Activated CD4-positive, alpha-beta T cell treated with anti-CD3 and anti-CD28 coated beads, Interleukin-2, amount 50 U/mL, for 4 hours (primary cell): ENCODE results near the gene BABAM2.

ENCODE experiments used
- DNase-seq, 2 experiments: peaks; one replicate each; pipeline ENCODE4 v3.0.0-alpha.2; 2020

Gene BABAM2

DNA sequence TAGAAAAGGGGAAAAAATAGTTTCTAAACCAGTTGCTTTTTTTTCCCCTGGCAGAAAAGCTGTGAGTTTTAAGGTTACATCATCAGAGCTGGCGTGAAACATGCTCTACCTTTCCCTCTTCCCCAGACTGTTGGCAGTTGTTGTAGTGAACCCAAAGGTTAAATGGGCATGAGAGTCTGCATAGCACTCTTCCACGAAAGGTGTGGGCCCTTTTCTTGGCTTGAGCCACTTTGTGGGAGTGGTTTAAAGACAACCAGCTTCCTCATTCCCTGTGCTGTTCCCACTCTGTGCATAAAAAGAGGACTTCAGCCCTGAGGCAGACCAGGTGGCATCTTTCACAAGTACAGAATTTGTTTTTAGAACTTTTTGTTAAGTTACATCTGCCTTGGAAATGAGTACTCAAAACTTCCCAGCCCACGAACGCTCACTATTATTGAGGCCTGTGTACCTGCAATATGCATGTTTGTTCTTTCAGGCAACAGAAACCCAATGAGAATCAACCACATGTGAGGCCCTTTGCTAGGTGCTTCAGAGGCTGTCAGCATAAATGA is 243.8 kb downstream of the BABAM2 start:
- no peak for DNase-seq

GRCh38 chr2:28134857-28135256 is 244.3 kb downstream of the BABAM2 start:
- DNase-seq: no peak

DNA sequence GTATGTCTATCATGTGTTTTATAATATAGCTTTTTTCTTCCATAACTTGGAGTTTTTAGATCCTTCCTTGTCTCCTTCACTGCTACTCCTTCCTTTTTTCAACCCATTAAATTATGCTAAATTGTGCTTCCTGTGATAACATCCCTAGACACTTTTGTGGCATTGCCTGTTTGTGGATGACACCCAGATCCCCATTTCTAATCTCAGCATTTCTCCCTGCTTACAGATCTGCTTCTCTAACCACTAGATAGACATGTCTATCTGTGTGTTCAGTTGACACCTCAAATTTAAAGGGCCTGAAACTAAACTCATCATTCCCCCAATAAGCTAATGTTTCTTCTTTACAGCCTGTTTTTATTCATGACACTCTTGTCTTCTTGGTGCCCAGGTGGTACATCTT is 244.8 kb downstream of the BABAM2 start:
- no peak for DNase-seq

DNA sequence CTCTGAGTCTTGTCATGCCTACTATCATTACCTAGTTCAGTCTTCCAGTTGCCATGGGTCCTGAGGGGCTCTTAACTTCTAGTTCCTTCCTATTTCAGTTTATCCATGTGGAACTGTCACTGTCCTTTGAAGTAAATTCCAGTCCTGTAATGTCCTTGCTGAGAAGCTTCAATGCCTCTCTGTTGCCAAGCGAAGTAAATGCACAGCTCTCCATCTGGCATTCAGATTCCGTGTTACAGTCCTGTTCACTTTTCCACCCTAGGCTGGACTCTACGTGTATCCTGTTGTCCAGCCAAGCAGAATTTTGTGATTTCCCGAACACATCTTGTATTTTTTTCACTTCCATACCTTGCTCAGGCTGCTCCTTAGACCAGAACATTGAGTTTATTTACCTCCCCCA is 245.3 kb downstream of the BABAM2 start:
- DNase-seq: no peak

DNA sequence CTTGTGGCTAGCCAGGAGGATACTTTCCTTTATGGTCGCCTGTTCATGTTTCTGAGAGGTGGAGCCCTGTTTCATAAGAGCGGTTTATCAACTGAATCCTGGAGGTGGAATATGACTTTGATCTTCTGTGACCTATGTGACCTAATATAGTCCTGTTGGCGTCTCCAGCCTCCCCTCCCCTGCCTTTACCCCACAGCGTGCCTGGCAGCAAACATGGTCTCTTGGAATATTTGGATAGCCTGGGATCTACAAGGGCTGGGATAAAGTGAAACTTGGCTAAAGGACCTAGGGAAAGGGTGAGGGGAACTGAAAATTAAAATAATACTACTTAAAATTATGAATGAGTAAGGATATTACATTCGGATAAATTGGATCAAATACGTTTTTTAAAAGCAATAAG is 246.0 kb downstream of the BABAM2 start:
- DNase-seq: no peak

GRCh38 chr2:28137221-28137620 is 246.7 kb downstream of the BABAM2 start:
- DNase-seq: no peak

DNA sequence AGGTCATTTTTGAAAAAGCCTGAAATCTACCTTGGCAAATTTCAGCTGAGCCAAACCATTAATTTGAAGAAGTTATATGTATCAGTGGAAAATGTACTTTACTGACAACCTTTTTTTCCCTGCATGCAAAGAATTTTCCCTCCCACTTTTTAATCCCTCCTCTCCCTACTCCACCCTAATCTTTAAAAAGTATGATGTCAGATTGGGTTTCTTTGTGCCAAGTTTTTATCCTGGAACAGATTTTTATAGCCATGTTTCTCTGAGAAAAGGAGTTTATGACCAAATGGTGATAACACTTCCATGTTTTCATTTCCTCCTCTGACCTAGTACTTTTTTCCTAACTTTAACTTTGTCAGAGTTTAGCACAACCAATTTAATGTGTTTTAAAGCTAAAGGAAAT is 251.9 kb downstream of the BABAM2 start:
- no peak for DNase-seq

- DNase-seq: no peak
Observed at GRCh38 chr2:28148000-28148399, 257.5 kb downstream of the BABAM2 start.

- DNase-seq: no peak
Observed at GRCh38 chr2:28148566-28148965, 258.0 kb downstream of the BABAM2 start.

GRCh38 chr2:28150236-28150915 is 259.8 kb downstream of the BABAM2 start:
- DNase-seq: no peak

- DNase-seq: no peak
Observed at GRCh38 chr2:28150994-28151393, 260.5 kb downstream of the BABAM2 start.

GRCh38 chr2:28152585-28153280 is 262.2 kb downstream of the BABAM2 start:
- no peak for DNase-seq

DNA sequence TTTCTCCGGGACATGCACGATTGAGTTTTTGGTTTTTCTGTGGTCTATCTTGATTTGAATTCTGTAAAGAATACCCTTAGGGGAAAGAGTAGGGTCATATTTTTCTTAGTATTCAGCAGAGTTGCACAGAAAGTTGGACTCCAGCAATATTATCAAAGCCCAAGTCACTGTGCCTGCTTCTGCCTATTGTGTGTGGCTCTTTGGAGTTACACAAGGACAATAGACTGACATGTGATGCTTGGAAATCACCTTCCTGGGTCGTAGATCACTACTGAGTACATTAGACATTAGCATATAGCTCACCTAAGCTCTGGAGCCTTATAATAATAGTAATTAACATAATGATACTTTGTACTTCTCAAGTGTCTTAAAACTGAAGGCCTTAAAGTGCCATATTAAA is 263.3 kb downstream of the BABAM2 start:
- DNase-seq: no peak

- no peak for DNase-seq
Observed at GRCh38 chr2:28155086-28155485, 264.6 kb downstream of the BABAM2 start.

- DNase-seq: no peak
Observed at GRCh38 chr2:28155627-28156026, 265.1 kb downstream of the BABAM2 start.

DNA sequence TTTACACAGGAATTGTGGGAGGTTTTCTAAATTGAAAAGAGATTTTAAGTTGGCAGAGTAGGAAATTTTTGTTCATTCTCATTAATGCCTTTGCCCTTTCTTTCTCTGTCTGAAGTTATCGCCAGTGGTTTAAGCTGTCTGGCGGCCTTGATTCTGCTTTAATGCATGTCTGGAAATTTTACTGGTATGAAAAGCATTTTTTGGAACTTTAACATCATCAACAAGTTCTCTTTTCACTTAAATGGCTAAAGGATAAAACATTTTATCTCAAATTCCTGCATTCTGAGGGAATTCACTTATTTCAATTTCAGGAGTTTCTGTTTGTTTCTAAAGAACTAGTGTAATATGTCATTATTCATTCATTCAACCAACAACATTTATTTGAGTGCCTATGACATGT is 268.3 kb downstream of the BABAM2 start:
- no peak for DNase-seq

DNA sequence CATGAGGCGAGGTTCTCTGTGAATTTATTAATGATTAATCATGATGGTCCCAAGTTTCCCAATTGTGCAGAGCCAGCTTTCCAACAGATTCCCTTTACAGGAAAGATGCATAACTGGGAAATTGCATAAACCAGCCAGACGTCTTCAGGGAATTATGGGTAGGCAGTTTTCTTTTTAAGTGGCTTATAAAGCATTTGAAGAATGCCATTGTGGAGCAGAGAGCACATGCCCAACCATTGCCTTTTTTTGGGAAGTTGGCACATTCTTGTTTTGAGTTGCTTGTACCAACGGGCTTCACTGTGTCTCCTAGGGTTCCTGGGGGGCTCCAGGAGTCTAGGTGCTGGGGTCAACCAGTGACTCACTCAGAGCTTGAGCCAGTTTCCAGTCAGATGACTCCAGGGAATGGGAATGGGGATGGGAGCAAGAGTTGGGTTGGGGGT is 270.5 kb downstream of the BABAM2 start:
- no peak for DNase-seq

- DNase-seq: no peak
Observed at GRCh38 chr2:28161466-28161865, 270.9 kb downstream of the BABAM2 start.

DNA sequence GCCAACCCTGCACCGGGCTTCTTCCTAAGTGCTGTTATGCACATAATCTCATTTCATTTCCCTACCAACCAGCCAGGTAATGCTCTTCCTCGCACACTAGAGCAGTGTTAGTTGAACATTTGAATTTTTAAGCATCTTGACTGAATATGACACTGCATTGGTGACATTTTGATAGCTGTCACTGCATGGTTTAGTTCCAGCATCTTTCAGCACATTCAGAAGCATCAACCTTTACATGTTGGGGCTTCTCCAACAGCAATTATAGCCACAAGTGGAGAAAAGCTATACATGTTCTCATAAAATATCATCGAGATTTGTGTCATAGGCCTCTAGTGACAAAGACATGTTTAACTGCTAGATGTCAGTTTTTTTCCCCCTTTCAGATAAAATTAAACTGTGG is 272.0 kb downstream of the BABAM2 start:
- DNase-seq: no peak

GRCh38 chr2:28163028-28163427 is 272.5 kb downstream of the BABAM2 start:
- DNase-seq: no peak

DNA sequence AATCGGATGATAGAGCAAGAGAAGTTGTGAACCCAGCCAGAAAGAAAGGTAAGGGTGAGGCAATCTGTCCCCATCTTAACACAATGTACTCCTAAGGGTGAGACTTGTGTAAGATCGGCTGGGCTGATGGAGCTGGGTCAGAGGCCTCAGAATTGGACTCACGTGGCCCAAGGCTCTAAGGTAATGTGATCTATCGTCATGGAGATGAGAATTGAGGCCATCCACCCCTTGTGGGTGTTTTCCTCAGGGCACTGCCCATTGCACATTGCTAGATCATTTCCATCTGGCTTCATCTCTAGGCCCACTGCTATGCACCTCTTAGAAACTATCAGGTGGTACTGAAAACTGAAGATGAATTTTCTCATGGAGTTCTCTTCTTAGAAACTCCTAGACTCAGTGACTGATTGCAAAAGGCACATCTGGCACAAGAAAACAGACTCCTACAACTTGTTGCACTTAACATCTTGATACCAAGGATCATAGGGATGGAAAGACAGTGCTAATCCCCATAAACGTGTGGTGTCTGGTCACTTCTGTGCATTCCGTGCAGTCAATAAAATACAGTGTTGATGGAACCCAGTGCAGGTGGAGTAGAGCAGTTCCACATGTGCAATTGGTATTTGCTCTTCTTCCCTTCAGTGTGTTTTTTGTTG is 273.2 kb downstream of the BABAM2 start:
- DNase-seq: no peak

DNA sequence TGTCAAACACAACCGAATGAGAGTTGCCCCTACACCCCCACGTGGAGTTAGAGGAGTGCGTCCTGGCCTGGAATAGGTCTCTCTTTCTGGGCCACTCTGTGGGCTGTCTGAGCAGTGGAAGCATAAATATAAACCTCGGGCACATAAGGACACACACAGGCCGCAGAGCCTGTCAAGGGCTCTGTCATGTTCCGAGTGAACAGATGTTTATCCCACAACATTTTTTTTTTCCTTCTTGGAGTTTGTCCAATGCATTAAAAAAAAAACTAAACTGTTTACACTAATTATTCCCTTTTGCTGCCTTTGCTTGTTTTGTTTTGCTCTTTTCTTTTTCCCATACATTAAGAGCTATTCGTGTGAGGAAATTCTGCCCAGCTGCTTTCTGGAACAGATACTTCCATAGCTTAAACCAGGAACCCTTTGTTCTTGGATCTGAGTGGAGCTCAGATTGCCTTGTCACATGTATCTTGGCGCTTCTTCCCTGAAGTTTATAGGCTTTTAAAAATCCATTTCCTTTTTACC is 273.8 kb downstream of the BABAM2 start:
- DNase-seq: no peak

- no peak for DNase-seq
Observed at GRCh38 chr2:28165087-28165635, 274.6 kb downstream of the BABAM2 start.
